Measurements from ENCODE around the gene MAN1A1. TPM values are rescaled to one million over a fixed set of nuclear protein-coding genes. Genes with fewer than 3 reads are reported as not detected.

Gene MAN1A1
- total RNA-seq, 1 experiment from 2014 or later = 13.3 TPM

GRCh38 chr6:119361209-119361608 is 11.6 kb upstream of the MAN1A1 start:
- no peak for DNase-seq
- Mint-ChIP-seq H3K36me3 (ENCODE audit: insufficient read depth, unreplicated experiment) (no peaks in the 10 kb centered on the region), H3K27me3 (ENCODE audit: unreplicated experiment) (no peaks in the 10 kb centered on the region), H3K4me3 (ENCODE audit: low read depth, unreplicated experiment) (no peak overlapping the region), H3K27ac (ENCODE audit: unreplicated experiment) (no peak overlapping the region), H3K9me3 (ENCODE audit: low read depth, unreplicated experiment) (peaks cover 4% of the 10 kb centered on the region), H3K4me1 (ENCODE audit: low read depth, unreplicated experiment) (no peaks in the 10 kb centered on the region)
- intact Hi-C loops (cut with micrococcal nuclease; ENCODE audit: unreplicated experiment) = no loop called here
- CTCF ChIA-PET = no interaction called here
- TF ChIP-seq CTCF (IDR thresholded peaks at IDR 0.05; ENCODE audit: unreplicated experiment) = no peak
- BruUV-seq (replicated peaks) = no TSS peak

- Mint-ChIP-seq H3K27me3 (ENCODE audit: unreplicated experiment) (no peaks in the 10 kb centered on the region), H3K4me3 (ENCODE audit: low read depth, unreplicated experiment) (no peak overlapping the region), H3K27ac (ENCODE audit: unreplicated experiment) (no peak overlapping the region), H3K4me1 (ENCODE audit: low read depth, unreplicated experiment) (no peaks in the 10 kb centered on the region), H3K36me3 (ENCODE audit: insufficient read depth, unreplicated experiment) (no peaks in the 10 kb centered on the region), H3K9me3 (ENCODE audit: low read depth, unreplicated experiment) (peaks cover 4% of the 10 kb centered on the region)
- intact Hi-C loops (cut with micrococcal nuclease; ENCODE audit: unreplicated experiment) = no loop called here
- no peak for TF ChIP-seq CTCF (IDR thresholded peaks at IDR 0.05; ENCODE audit: unreplicated experiment)
- BruUV-seq (replicated peaks) = no TSS peak
- CTCF ChIA-PET = no interaction called here
- no peak for DNase-seq
These were observed 10.8 kb upstream of the MAN1A1 start for GRCh38 chr6:119360262-119360915.

- no peaks in the 10 kb centered on the region for H3K36me3 Mint-ChIP-seq (ENCODE audit: insufficient read depth, unreplicated experiment)
- no peak overlapping the region for H3K27ac Mint-ChIP-seq (ENCODE audit: unreplicated experiment)
- intact Hi-C loops (cut with micrococcal nuclease; ENCODE audit: unreplicated experiment) = loop anchor here (10.0 kb wide), 2 partner anchors 89 to 239 kb away; no protein-coding TSS in a partner anchor
These were observed 6.3 kb upstream of the MAN1A1 start for GRCh38 chr6:119355890-119356289.

GRCh38 chr6:119355157-119355556 is 5.6 kb upstream of the MAN1A1 start:
- no peak for DNase-seq
- no TSS peak for BruUV-seq (replicated peaks)
- H3K27ac Mint-ChIP-seq (ENCODE audit: unreplicated experiment) = no peak overlapping the region
- no peak for TF ChIP-seq CTCF (IDR thresholded peaks at IDR 0.05; ENCODE audit: unreplicated experiment)
- no peaks in the 10 kb centered on the region for H3K9me3 Mint-ChIP-seq (ENCODE audit: low read depth, unreplicated experiment)
- no peaks in the 10 kb centered on the region for H3K4me1 Mint-ChIP-seq (ENCODE audit: low read depth, unreplicated experiment)
- no peak overlapping the region for H3K4me3 Mint-ChIP-seq (ENCODE audit: low read depth, unreplicated experiment)
- H3K36me3 Mint-ChIP-seq (ENCODE audit: insufficient read depth, unreplicated experiment) = peaks cover 5% of the 10 kb centered on the region
- intact Hi-C loops (cut with micrococcal nuclease; ENCODE audit: unreplicated experiment) = loop anchor here (10.0 kb wide), 2 partner anchors 90 to 240 kb away; no protein-coding TSS in a partner anchor
- CTCF ChIA-PET = no interaction called here
- no peaks in the 10 kb centered on the region for H3K27me3 Mint-ChIP-seq (ENCODE audit: unreplicated experiment)

More at GRCh38 chr6:119355890-119356289, 6.3 kb upstream of the MAN1A1 start:
- no peaks in the 10 kb centered on the region for H3K4me1 Mint-ChIP-seq (ENCODE audit: low read depth, unreplicated experiment)
- no peak for DNase-seq
- TF ChIP-seq CTCF (IDR thresholded peaks at IDR 0.05; ENCODE audit: unreplicated experiment) = no peak
- H3K27me3 Mint-ChIP-seq (ENCODE audit: unreplicated experiment) = no peaks in the 10 kb centered on the region
- no peak overlapping the region for H3K4me3 Mint-ChIP-seq (ENCODE audit: low read depth, unreplicated experiment)
- BruUV-seq (replicated peaks) = no TSS peak
- CTCF ChIA-PET = no interaction called here
- H3K9me3 Mint-ChIP-seq (ENCODE audit: low read depth, unreplicated experiment) = no peaks in the 10 kb centered on the region
